ENCODE results near the gene TIGD6.
"Not testable (repeated sequence)": the region's sequence is repeated elsewhere in the genome, so short reads cannot be mapped to it uniquely, and the experiment has no call there.

The TIGD6 gene

DNA sequence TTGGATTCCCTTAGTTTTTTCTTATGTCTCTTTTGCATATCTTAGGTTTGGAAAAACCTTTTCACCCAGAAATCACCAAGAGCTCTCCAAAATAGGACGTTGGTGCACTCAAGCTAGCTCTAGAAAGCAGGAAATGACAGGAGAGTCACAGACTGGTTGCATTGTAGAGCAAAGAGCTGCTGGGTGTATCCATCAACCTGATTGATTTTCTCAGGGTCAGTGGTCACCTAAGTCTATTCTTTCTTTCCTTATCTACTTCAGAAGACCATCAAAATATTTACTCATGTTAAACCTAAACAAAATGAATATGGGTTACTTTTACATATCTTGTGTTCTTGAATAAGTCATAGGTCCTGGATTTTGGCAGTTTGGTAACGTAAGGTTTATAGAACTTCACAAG lies 25.0 kb downstream of the TIGD6 start:
- no peak for DNase-seq (ENCODE audit: low read depth)

GRCh38 chr5:149969181-149969930 lies 31.1 kb downstream of the TIGD6 start:
- DNase-seq (ENCODE audit: low read depth) = no peak

DNA sequence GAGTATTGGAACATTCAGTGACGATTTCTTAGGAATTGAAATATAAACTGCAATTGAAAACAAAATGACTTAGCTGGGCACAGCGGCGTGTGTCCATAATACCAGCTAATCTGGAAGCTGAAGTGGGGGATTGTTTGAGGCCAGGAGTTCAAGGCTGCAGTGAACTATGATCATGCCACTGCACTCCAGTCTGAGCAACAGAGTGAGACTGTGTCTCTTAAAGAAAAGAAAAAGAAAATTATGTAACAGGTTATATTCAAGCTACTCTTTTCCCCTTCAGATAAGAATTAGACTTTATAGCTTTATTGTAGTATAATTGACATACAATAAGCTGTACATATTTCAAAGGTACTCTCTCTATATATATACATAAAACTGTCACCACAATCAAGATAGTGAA lies 33.5 kb downstream of the TIGD6 start:
- DNase-seq (ENCODE audit: low read depth) = no peak

DNA sequence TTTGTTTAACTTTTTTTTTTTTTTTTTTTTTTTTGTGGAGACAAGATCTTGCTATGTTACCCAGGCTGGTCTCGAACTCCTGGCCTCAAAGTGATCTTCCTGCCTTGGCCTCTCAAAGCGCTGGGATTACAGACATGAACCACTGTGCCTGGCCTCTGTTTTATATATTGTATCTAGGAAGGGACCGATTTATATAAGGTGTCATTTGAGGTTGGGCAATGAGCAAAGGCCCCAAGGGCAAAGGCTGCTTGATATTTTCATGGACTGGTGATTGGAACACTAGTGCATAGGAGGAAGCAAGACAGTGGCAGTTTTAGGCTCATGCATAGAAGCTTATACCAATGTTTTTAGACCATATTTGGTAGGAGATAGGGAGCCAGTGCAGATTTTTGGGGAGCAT lies 36.7 kb downstream of the TIGD6 start:
- DNase-seq (ENCODE audit: low read depth) = no peak

DNA sequence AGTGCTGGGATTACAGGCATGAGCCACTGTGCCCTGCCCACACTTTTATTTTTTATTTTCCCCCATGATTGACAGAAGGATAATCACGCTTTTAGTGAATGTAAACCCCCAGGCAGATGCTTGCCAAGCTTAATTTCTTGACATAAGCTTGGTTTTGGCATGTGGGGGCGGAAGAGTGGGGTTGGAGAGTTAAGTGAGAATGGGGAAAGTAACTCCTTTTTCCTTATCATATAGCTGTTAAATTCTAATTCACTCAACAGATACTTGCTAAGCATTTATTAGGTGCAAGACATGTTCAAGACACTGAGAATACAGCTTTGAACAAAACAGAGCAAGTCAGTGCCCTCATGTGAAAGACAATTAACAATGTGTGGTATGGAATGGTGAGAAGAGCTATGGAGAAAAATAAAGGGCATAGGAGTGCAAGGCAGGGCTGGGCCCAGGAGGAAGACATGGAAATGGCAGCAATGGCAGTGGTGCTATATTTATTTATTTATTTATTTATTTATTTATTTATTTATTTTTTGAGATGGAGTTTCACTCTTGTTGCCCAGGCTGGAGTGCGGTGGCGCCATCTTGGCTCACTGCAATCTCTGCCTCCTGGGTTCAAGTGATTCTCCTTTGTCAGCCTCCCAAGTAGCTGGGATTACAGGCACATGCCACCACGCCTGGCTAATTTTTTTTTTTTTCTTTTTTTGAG lies 37.7 kb downstream of the TIGD6 start:
- DNase-seq (ENCODE audit: low read depth) = no peak

- DNase-seq (ENCODE audit: low read depth) = no peak
Measured at GRCh38 chr5:149961957-149962409, 38.5 kb downstream of the TIGD6 start.

DNA sequence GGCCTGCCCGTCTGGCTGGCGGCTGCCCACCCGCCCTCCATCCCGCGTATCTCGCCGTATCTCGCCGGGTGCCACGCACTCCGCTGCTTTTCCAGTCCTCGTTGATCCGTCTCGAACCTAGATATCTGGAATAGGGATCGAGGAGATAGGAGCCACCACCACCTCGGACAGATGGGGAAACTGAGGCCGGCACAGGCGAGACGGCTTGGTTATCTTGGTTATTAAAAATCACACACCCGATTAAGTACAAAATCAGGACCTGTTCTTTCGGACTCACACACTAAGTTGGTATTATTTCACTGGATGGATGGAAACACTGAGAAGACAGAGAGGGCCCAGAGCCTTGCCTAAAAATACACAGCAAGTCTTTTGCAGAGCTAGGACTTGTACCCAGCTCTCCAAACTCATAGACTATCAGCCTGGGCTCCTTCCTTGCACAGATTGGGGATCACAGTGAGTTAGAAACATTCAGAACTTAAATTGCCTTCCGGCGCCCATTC lies 39.2 kb downstream of the TIGD6 start:
- no peak for DNase-seq (ENCODE audit: low read depth)

- peak; percentile 92 for DNase-seq (ENCODE audit: low read depth)
Measured at GRCh38 chr5:149960272-149961185, 39.9 kb downstream of the TIGD6 start, which contains the start of gene SLC26A2. TSS of gene SLC26A2 (plus strand) at chr5:149960758. CDS start at chr5:149977653, 16,895 bp downstream.

GRCh38 chr5:149959406-149960236 lies 40.8 kb downstream of the TIGD6 start:
- peak; percentile 27 for DNase-seq (ENCODE audit: low read depth)

DNA sequence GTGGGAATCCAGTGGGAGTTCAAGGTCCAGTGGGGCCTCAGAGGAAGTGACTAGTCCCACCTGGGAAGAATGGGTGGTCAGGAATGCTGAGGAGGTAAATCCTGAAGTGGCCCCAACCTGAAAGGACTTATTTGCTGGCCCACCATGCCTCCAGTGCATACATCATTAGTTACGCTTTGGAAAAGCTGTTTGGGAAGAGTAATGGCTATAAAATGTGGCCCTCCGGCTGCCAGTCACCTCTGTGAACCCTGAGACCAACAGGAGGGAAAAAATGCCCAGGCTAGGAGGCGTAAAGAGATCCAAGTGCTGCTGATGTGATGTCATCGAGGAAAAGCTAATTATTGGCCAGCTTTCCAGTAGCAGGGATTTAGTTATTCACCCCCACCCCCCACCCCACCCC lies 42.6 kb downstream of the TIGD6 start:
- no peak for DNase-seq (ENCODE audit: low read depth)

DNA sequence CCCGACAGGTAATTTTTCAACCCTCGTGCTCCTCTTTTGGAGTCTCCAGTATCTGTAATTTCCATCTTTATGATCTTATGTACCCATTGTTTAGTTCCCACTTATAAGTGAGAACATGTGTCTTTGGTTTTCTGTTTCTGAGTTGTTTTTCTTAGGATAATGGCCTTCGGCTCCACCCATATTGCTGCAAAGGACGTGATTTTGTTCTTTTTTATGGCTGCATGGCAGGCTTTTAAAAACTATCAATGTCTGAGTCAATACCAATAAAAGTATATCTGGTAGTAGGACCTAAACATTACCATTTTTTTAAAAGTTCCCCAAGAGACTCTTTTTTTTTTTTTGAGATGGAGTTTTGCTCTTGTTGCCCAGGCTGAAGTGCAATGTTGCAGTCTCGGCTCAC lies 43.8 kb downstream of the TIGD6 start:
- no peak for DNase-seq (ENCODE audit: low read depth)

- DNase-seq (ENCODE audit: low read depth) = no peak
Measured at GRCh38 chr5:149954798-149955197, 45.7 kb downstream of the TIGD6 start.

GRCh38 chr5:149953436-149954121 lies 46.9 kb downstream of the TIGD6 start:
- DNase-seq (ENCODE audit: low read depth) = no peak

DNA sequence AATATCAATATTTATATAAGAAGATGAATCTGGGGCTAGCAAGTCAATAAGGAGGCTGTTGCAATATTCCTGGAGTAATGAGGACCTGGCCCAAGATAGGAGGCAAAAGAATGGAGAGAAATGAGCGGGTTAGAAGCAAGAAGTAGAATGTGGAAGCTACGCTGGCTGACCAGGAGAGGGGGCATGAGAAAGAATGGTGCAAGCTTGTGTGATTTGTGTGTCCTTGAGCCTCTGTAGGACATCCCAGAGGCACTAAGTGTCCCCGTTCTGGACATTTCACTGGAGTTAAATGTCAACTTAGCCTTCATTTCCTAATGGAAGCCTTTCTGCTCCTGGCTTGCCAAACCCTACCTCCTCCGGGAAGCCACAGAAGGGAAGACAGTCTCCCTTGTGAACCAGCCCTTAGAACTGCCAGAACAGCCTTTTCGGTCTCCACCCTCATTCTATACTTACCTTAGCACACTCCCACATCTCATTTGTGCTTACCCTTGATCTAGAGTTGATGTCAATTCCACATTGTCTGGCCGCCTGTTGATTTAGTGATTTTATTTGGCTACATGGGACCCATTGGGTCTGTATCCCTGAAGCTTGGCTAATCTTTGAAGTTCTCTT lies 49.2 kb downstream of the TIGD6 start:
- no peak for DNase-seq (ENCODE audit: low read depth)

GRCh38 chr5:149948993-149949392 lies 51.5 kb downstream of the TIGD6 start:
- DNase-seq (ENCODE audit: low read depth) = no peak

DNA sequence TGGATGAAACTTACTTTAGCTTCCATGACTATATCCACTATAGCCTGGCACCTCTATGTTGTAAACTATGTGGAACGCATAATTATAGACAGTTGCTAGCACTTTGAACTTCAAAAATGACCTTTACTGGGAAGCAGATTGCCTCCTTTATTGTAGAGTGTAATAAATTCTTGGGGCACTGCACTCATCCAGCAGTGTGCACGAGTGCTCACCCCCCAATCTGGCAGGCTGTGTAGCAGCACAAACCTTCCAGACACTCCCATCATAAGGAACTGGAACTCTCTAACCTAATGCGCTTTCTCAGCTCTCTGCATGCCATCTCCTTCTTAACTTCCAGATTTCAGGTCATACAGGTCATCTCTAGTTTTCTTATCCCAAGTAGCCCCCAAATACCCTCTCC lies 54.3 kb downstream of the TIGD6 start:
- no peak for DNase-seq (ENCODE audit: low read depth)

- DNase-seq (ENCODE audit: low read depth) = no peak
Measured at GRCh38 chr5:149944666-149945065, 55.8 kb downstream of the TIGD6 start, which contains the start of gene PDE6A. TSS of gene PDE6A (minus strand) at chr5:149944793. CDS start at chr5:149944673, 120 bp downstream.

DNA sequence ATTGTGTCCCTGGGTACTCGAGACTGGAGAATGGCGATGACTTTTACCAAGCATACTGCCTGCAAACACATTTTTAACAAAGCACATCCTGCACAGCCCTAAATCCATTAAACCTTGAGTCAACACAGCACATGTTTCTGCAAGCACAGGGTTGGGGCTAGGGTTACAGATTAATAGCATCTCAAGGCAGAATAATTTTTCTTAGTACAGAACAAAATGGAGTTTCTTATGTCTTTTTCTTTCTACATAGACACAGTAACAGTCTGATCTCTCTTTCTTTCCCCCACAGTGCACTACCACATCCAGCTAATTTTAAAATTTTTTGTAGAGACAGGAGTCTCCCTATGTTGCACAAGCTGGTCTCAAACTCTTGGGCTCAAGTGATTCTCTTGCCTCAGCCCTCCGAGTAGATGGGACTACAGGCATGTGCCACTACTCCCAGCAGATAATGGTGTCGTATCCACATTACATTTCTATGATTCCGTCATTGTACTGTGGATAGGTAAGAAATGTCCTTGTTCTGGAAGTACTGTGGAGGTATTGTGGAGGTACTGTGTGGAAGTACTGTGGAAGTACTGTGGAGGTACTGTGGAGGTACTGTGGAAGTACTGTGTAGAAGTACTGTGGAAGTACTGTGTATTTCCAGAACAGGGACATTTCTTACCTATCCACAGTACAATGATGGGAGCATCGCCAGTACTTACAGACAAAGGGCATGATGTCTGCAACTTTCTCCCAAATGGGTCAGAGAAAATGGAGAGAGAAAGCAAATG lies 57.1 kb downstream of the TIGD6 start:
- not testable (repeated sequence) for DNase-seq (ENCODE audit: low read depth)

Measured in activated T-cell treated with anti-CD3 and anti-CD28 coated beads for 48 hours (primary cell).